Stimulated activated CD8-positive, alpha-beta memory T cell treated with anti-CD3 and anti-CD28 coated beads, Interleukin-7, amount 100 ng/mL, for 4 hours (primary cell): ENCODE data around the gene PTPRD.
"Not testable (repeated sequence)": the region's sequence is repeated elsewhere in the genome, so short reads cannot be mapped to it uniquely, and the experiment has no call there.

Experiments used
- DNase-seq, 2 donors: peaks; one replicate each; pipeline ENCODE4 v3.0.0-alpha.2; 2020; ENCODE audit warnings: low read depth in 2 of 2

The PTPRD gene

GRCh38 chr9:9498846-9499245, 1114.0 kb downstream of the PTPRD start:
- DNase-seq, result no peak

DNA sequence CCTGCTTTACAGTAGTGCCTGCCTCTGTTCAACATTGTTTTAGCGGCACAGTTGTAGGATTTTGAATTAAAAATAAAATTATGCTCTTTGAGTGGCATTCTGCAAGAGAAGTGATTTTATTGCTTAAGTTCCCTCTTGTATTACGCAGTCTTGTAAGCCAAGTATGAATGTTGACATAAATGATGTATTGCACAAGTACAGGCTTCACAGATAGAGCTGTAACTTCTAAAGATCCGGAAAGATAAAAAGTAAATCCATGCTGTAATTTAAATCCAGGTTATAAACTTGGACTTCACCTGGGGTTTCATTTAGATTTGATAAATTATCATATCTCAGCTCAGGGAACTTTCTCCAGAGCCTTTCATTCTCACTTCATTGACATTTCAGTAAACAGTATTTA, 1114.7 kb downstream of the PTPRD start:
- DNase-seq, result no peak

GRCh38 chr9:9494336-9494735, 1118.5 kb downstream of the PTPRD start:
- no peak for DNase-seq

DNA sequence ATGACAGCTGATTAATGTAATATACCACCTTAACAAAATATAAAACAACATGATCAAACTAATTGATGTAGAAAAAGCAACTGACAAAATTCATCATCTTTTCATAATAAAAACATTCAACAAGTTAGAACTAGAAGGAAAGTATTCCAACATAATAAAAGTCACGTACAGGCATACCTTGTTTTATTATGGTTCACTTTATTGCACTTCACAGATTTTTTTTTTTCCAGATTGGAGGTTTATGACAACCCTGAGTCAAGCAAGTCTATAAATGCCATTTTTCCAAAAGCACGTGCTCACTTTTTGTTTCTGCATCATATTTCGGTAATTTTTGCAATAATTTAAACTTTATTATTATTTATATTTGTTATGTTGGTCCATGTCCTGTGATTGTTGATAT, 1120.3 kb downstream of the PTPRD start:
- no peak for DNase-seq

DNA sequence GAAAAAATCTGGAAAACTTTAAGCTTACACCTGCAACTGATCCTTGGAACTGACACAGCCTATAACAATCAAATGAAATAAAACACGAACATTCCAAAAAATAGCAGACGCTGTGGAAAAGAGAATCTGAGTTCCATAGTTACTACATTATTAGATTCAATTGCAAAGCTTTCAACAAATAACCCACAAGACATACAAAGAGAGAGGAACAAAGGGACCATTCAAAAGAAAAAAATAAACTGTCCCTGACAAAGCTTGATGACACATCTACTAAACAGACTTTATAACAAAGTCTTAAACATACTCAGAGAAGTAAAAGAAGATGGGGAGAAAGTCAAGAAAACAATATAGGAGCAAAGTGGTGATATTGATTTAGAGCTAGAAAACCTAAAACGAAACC, 1123.6 kb downstream of the PTPRD start:
- DNase-seq, result no peak

- DNase-seq, result no peak
Observed at GRCh38 chr9:9483175-9483574, 1129.6 kb downstream of the PTPRD start.

DNA sequence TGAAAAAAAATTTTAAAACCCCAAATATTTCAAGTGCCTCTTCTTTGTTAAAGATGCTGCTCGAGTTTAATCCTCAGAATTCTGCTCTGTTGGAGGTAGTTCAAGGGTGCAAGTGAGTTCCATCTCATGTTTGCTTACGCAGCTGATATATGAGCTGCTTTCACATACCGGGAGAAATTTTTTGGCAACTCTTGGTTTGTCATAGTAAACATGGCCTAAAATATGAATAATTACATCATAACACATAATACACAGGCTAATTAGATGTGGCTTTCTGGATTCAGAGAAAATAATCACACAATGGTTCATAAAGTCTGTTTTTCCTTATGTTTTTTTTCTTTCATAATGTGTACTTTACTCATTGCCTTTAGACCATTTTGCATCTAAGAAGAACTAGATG, 1134.1 kb downstream of the PTPRD start:
- no peak for DNase-seq

GRCh38 chr9:9469271-9469670, 1143.5 kb downstream of the PTPRD start:
- no peak for DNase-seq

GRCh38 chr9:9441874-9442273, 1170.9 kb downstream of the PTPRD start:
- not testable (repeated sequence) for DNase-seq

- no peak for DNase-seq
Observed at GRCh38 chr9:9437641-9438040, 1175.2 kb downstream of the PTPRD start.

GRCh38 chr9:9426454-9426853, 1186.3 kb downstream of the PTPRD start:
- not testable (repeated sequence) for DNase-seq

DNA sequence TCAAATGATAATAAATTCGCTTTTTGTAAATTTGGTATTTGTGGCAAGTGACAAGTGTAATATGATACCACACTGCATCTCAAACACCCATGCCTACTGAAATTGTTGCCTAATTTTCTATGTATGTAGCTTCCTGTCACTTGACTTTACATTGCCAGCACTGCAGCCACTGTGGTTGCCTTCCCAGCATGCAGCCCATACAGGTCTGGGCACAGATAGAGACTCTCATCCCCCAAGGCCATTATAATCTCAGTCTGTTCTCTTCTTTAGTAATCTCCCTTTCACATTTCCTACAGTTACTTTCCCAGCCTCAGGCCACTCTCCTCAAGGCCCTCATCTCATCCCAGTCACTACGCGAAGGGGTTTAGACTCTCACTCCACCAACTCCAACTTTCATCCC, 1200.6 kb downstream of the PTPRD start:
- DNase-seq, result no peak

DNA sequence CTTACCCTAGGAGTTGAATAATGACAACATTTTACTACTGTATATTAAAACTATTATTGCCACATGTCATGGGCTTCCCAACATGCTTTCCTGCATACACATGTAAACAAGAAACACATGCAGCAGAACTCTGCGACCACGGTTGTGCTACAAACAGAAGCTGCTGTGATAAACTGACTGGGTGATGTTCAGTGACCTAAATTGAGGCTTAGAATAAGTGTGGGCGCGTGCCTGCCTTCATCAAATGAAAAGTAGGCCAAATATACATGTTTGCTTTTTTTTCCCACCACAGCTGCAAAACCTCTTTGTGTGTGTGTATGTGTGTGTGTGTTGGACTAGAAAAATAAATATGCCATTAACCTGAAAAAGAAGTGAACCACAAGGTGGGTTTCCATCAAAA, 1202.1 kb downstream of the PTPRD start:
- no peak for DNase-seq

- DNase-seq, result no peak
Observed at GRCh38 chr9:9399982-9400381, 1212.8 kb downstream of the PTPRD start.

- DNase-seq, result no peak
Observed at GRCh38 chr9:9396518-9396917, 1216.3 kb downstream of the PTPRD start.

GRCh38 chr9:9395539-9395938, 1217.3 kb downstream of the PTPRD start:
- no peak for DNase-seq

DNA sequence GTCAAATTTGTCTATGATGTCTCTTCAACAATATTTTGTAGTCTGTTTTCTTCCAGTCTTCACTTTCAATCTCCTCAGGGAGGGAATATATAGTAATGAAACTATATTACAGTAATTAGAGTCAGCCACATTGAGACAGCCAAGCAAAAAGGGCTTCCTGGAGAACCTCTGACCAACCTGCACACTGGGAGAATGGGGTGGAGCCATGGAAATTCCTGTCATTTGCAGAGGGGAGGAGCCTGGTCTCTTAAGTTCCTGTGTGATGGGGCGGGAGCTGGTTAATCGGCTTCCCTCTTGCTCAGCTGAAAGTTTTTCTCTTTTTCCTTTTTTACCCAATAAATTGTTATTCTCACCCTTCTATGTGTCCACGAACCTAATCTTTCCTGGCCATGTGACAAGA, 1220.0 kb downstream of the PTPRD start:
- DNase-seq, result no peak

GRCh38 chr9:9389904-9390303, 1222.9 kb downstream of the PTPRD start:
- DNase-seq, result no peak

DNA sequence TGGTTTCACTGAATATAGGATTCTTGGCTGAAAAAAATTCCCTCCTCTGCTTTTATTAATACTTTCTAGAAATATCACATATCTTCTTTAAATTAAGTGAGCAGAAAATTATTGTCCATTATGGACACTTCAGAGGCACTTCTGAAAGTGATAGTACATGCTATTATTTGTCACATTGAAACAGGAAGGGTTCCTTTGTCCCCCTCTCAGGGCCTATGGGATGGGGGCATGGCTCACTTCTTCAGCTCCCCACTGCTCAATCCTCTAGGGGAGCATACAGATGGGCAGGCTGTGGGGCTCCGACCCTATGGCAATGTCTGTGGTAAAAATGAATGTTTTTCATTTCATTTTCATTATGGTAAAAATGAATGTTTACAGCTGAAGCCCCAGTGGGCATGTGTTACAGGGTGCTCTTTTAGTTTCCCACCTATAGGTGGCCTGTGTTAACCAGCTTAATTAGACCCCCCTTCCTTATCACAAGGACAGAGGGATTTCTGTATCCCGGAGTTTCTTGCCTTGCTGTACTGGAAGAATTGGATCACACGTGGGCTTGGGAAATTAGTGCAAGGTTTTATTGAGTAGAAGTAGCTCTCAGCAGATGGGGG, 1225.2 kb downstream of the PTPRD start:
- no peak for DNase-seq

- no peak for DNase-seq
Observed at GRCh38 chr9:9362332-9362731, 1250.5 kb downstream of the PTPRD start.

GRCh38 chr9:9352877-9353481, 1259.8 kb downstream of the PTPRD start:
- no peak for DNase-seq

DNA sequence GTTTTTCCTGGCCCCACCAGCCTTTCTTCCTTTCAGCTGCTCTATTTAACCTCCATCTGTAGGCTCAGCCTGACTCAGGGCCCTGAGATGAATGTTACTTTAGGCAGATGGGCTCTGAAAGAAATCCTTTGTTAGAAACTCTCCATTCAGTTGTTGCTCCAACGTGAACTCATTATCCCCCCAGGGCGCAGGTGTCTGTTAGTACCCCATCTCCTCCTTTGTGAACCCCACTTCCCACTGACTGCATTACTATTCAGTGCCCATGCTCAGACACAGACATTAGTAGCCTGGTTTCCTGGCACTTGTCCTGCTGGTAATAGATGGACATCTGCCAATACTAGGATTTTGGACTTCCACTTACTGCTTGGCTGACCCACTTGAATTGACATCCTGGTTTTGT, 1271.6 kb downstream of the PTPRD start:
- DNase-seq, result no peak

GRCh38 chr9:9337129-9337528, 1275.7 kb downstream of the PTPRD start:
- DNase-seq, result no peak

GRCh38 chr9:9326749-9327148, 1286.1 kb downstream of the PTPRD start:
- no peak for DNase-seq
